Esophagus (tissue), 2 donors: Measurements from ENCODE around the gene CAVIN4. TPM values are rescaled to one million over a fixed set of nuclear protein-coding genes. Genes with fewer than 3 reads are reported as not detected.

Experiments
- H3K27ac ChIP-seq, 2 donors: one replicate each; pipeline ENCODE4 v1.5.1; 2013; ENCODE audit warnings: low read depth in 2 of 2, mild to moderate bottlenecking in 2 of 2, inconsistent platforms in 1 of 2, low read length in 1 of 2, moderate library complexity in 1 of 2
- H3K27me3 ChIP-seq, 2 donors: one replicate each; pipeline ENCODE4 v1.6.1; 2013; ENCODE audit warnings: low read length in 2 of 2, control low read depth in 1 of 2, mild to moderate bottlenecking in 1 of 2; ENCODE audit not compliant: insufficient read depth in 2 of 2, control insufficient read depth in 1 of 2
- H3K36me3 ChIP-seq, 2 donors: one replicate each; pipeline ENCODE4 v1.6.1; 2013; ENCODE audit warnings: low read length in 1 of 2; ENCODE audit not compliant: control insufficient read depth in 2 of 2, insufficient read depth in 2 of 2
- H3K4me1 ChIP-seq, 2 donors: one replicate each; pipeline ENCODE4 v1.6.1; 2013; ENCODE audit warnings: low read length in 1 of 2; ENCODE audit not compliant: control insufficient read depth in 2 of 2, insufficient read depth in 2 of 2
- H3K4me3 ChIP-seq, 2 donors: one replicate each; pipeline ENCODE4 v1.5.1; 2013; ENCODE audit warnings: low read length in 2 of 2, mild to moderate bottlenecking in 2 of 2, low read depth in 1 of 2, moderate library complexity in 1 of 2
- H3K9me3 ChIP-seq, 2 donors: one replicate each; pipeline ENCODE4 v1.6.1; 2013; ENCODE audit warnings: mild to moderate bottlenecking in 2 of 2, low read depth in 1 of 2, low read length in 1 of 2, moderate library complexity in 1 of 2; ENCODE audit not compliant: control insufficient read depth in 2 of 2, insufficient read depth in 1 of 2
- WGBS, 2 donors: extraction: QIAGEN DNeasy Blood & Tissue Kit; methylation state at CpG; one replicate each; pipeline ENCODE4 v1.1.7; 2013; 5-methylcytosine and 5-hydroxymethylcytosine counted together
- polyA plus RNA-seq, 2 donors: library from polyadenylated mRNA; stranded (reverse); fragments of 200-250 nt; gene quantifications; one replicate each; pipeline ENCODE4 v1.2.3, GENCODE V29; 2013
- donor health status: healthy with polysubstance abuse.
- donor health status: Bipolar disorder and iron deficiency.

CAVIN4 gene
- polyA plus RNA-seq, 2 donors, result 0.06 to 0.07 TPM

- no peaks in the 10 kb centered on the region for H3K4me1 ChIP-seq
- H3K27ac ChIP-seq, result no peak overlapping the region
- WGBS, 2 donors, result 85 to 90% methylated on average over 4 of the region's 4 CpGs
- H3K4me3 ChIP-seq, result no peak overlapping the region
- H3K9me3 ChIP-seq, result no peaks in the 10 kb centered on the region
- no peaks in the 10 kb centered on the region for H3K36me3 ChIP-seq
- no peaks in the 10 kb centered on the region for H3K27me3 ChIP-seq
Measured at GRCh38 chr9:100575006-100575405, 2.9 kb upstream of the CAVIN4 start.

GRCh38 chr9:100575765-100576386, 2.0 kb upstream of the CAVIN4 start:
- 69 to 76% methylated on average over 2 of the region's 2 CpGs for WGBS, 2 donors
- H3K4me3 ChIP-seq, result no peak overlapping the region

GRCh38 chr9:100578610-100579009, 731 bp downstream of the CAVIN4 start:
- 91 to 95% methylated on average over 1 of the region's 1 CpG for WGBS, 2 donors
- no peaks in the 10 kb centered on the region for H3K4me1 ChIP-seq
- H3K36me3 ChIP-seq, result no peaks in the 10 kb centered on the region
- no peak overlapping the region for H3K27ac ChIP-seq
- no peaks in the 10 kb centered on the region for H3K27me3 ChIP-seq
- no peak overlapping the region for H3K4me3 ChIP-seq
- no peaks in the 10 kb centered on the region for H3K9me3 ChIP-seq

More at GRCh38 chr9:100575765-100576386, 2.0 kb upstream of the CAVIN4 start:
- Histone ChIP-seq H3K27me3 (no peaks in the 10 kb centered on the region), H3K27ac (no peak overlapping the region), H3K9me3 (no peaks in the 10 kb centered on the region), H3K4me1 (no peaks in the 10 kb centered on the region), H3K36me3 (no peaks in the 10 kb centered on the region)

- WGBS, 2 donors, result 80% methylated on average over 2 of the region's 2 CpGs
- Histone ChIP-seq H3K27ac (no peak overlapping the region), H3K36me3 (no peaks in the 10 kb centered on the region), H3K4me3 (no peak overlapping the region), H3K27me3 (no peaks in the 10 kb centered on the region), H3K4me1 (no peaks in the 10 kb centered on the region), H3K9me3 (no peaks in the 10 kb centered on the region)
Measured at GRCh38 chr9:100579665-100580064, 1.8 kb downstream of the CAVIN4 start.

GRCh38 chr9:100580257-100580656, 2.4 kb downstream of the CAVIN4 start:
- Histone ChIP-seq H3K36me3 (no peaks in the 10 kb centered on the region), H3K4me3 (no peak overlapping the region), H3K9me3 (no peaks in the 10 kb centered on the region), H3K4me1 (no peaks in the 10 kb centered on the region), H3K27me3 (no peaks in the 10 kb centered on the region), H3K27ac (no peak overlapping the region)
- WGBS, 2 donors, result 64 to 79% methylated on average over 3 of the region's 3 CpGs

- Histone ChIP-seq H3K36me3 (no peaks in the 10 kb centered on the region), H3K4me1 (no peaks in the 10 kb centered on the region), H3K4me3 (no peak overlapping the region), H3K9me3 (no peaks in the 10 kb centered on the region), H3K27me3 (no peaks in the 10 kb centered on the region), H3K27ac (no peak overlapping the region)
- 92 to 94% methylated on average over 7 of the region's 7 CpGs for WGBS, 2 donors
Measured at GRCh38 chr9:100581081-100581480, 3.2 kb downstream of the CAVIN4 start.

GRCh38 chr9:100581661-100582060, 3.8 kb downstream of the CAVIN4 start:
- no peak overlapping the region for H3K4me3 ChIP-seq
- no peaks in the 10 kb centered on the region for H3K27me3 ChIP-seq
- H3K36me3 ChIP-seq, result no peaks in the 10 kb centered on the region
- H3K27ac ChIP-seq, result no peak overlapping the region
- 61 to 74% methylated on average over 4 of the region's 4 CpGs for WGBS, 2 donors
- H3K9me3 ChIP-seq, result no peaks in the 10 kb centered on the region
- H3K4me1 ChIP-seq, result no peaks in the 10 kb centered on the region

- Histone ChIP-seq H3K4me3 (no peak overlapping the region), H3K4me1 (peaks cover 0 to 2% of the 10 kb centered on the region in 2 donors), H3K9me3 (no peaks in the 10 kb centered on the region), H3K27ac (no peak overlapping the region), H3K27me3 (no peaks in the 10 kb centered on the region), H3K36me3 (no peaks in the 10 kb centered on the region)
- WGBS, 2 donors, result 93 to 94% methylated on average over 5 of the region's 5 CpGs
Measured at GRCh38 chr9:100583014-100583802, 5.3 kb downstream of the CAVIN4 start.

- no peak overlapping the region for H3K4me3 ChIP-seq
- no peaks in the 10 kb centered on the region for H3K9me3 ChIP-seq
- H3K27ac ChIP-seq, result no peak overlapping the region
- 95 to 97% methylated on average over 4 of the region's 4 CpGs for WGBS, 2 donors
- peaks cover 0 to 2% of the 10 kb centered on the region in 2 donors for H3K4me1 ChIP-seq
- H3K27me3 ChIP-seq, result no peaks in the 10 kb centered on the region
- H3K36me3 ChIP-seq, result no peaks in the 10 kb centered on the region
Measured at GRCh38 chr9:100584951-100585350, 7.1 kb downstream of the CAVIN4 start.

- no peaks in the 10 kb centered on the region for H3K36me3 ChIP-seq
- WGBS, 2 donors, result 73 to 82% methylated on average over 7 of the region's 7 CpGs
- no peak overlapping the region for H3K4me3 ChIP-seq
- no peaks in the 10 kb centered on the region for H3K9me3 ChIP-seq
- no peak overlapping the region for H3K27ac ChIP-seq
- no peaks in the 10 kb centered on the region for H3K27me3 ChIP-seq
- peaks cover 0 to 2% of the 10 kb centered on the region in 2 donors for H3K4me1 ChIP-seq
Measured at GRCh38 chr9:100586093-100586492, 8.2 kb downstream of the CAVIN4 start.
